GM18907 (cell line): ENCODE results near the gene PNPO.
"Not testable (repeated sequence)": the region's sequence is repeated elsewhere in the genome, so short reads cannot be mapped to it uniquely, and the experiment has no call there.

Source experiments
- ATAC-seq: cut with Tn5 transposase; IDR thresholded peaks from one replicate; pipeline ENCODE4 v1.9.1; 2021; ENCODE audit warnings: mild to moderate bottlenecking, moderate library complexity; ENCODE audit not compliant: unreplicated experiment

Gene PNPO

GRCh38 chr17:47970725-47971499, 29.5 kb downstream of the PNPO start, which contains the start of gene CDK5RAP3:
CDK5RAP3 (plus strand) TSS chr17:47971113; CDS start chr17:47971147, 34 bp downstream.
- peak; percentile 95 for ATAC-seq

- no peak for ATAC-seq
These were observed 32.2 kb downstream of the PNPO start for GRCh38 chr17:47973541-47973940.

GRCh38 chr17:47975189-47975822, 33.9 kb downstream of the PNPO start:
- ATAC-seq, result no peak

- ATAC-seq, result no peak
These were observed 34.4 kb downstream of the PNPO start for GRCh38 chr17:47975823-47976205.

- ATAC-seq, result peak; percentile 51
These were observed 37.0 kb downstream of the PNPO start for GRCh38 chr17:47978324-47978723.

GRCh38 chr17:47980541-47980940, 39.2 kb downstream of the PNPO start:
- ATAC-seq, result no peak

DNA sequence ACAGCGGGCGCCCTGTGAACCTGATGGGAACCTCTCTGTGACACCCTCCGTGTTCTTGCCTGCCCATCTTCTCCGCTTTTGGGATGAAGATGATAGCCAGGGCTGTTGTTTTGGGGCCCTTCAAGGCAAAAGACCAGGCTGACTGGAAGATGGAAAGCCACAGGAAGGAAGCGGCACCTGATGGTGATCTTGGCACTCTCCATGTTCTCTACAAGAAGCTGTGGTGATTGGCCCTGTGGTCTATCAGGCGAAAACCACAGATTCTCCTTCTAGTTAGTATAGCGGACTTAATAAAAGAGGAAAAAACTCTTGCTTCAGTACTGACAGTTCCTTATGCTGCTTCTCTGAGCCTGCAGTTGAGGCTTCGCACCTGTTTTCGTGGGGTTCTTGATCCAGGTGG, 40.1 kb downstream of the PNPO start:
- ATAC-seq, result no peak

- no peak for ATAC-seq
These were observed 40.8 kb downstream of the PNPO start for GRCh38 chr17:47982091-47982617.

- ATAC-seq, result no peak
These were observed 41.4 kb downstream of the PNPO start for GRCh38 chr17:47982645-47983390.

DNA sequence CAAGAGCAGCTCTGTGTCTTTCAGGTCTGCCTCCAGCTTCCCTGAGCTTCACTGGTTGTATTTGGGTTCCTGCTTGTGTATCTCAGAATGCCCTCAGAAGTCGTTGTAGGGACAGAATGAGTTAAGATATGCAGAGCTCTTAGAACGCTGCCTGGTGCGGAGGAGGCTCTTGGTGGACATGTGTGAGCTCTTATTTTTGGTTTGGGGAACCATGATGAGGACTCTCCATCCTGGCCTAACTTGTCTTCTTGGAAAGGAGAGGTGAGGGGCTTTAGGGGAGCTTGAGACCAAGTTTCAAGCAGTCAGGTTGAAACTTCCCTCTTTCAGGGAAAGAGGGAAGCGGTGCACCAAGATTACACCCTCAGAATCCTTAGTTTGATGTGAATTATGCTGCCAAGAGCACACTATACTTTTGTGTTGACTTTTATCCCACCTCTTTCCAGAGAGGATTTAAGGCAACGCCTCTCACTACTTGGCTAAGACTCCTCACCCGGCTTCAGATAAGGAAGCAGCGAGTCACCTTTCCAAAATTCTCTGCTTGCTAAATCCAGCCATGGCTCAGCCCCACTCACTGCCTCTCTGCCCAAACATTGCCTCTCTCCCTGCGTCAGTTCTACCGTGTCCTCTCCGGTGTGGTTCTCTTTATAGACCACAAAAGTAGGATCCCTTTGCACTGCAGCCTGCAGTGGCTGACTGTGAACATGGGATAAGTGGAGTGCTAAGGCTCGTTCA, 42.3 kb downstream of the PNPO start:
- ATAC-seq, result no peak

GRCh38 chr17:47986520-47986919, 45.1 kb downstream of the PNPO start:
- ATAC-seq, result no peak

DNA sequence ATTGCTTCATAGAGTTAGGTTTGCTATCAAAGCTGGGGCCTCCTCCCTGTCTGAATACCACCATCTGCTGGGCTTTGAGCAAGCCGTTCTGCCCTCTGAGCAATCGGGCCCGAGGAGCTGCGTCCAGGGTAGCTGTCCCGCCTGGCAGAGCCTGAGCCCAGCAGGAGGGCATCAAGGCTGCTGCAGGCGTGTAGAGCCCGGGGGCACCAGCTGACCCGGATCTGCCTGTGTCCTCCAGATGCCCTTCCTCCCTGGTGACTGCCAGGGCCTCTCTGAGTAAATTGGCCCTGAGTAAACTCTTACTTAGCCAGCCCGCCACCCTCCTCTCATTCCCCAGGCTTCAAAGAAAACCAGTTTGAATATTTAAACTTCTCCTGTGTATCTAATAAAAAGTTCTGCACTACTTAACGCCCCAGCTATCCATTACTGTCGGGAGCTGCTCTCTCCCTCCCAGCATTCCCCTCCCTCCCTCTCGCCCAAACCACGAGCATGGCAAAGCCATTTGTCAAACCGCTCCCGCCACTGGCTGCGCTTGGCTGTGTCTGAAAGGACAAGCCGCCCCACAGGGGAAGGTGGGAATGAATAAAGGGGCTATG, 46.0 kb downstream of the PNPO start:
- no peak for ATAC-seq

- ATAC-seq, result not testable (repeated sequence)
These were observed 47.1 kb downstream of the PNPO start for GRCh38 chr17:47988445-47988844.

GRCh38 chr17:47989159-47989558, 47.8 kb downstream of the PNPO start:
- ATAC-seq, result no peak

GRCh38 chr17:47989700-47990099, 48.3 kb downstream of the PNPO start:
- ATAC-seq, result peak; percentile 62

GRCh38 chr17:47990962-47991731, 49.8 kb downstream of the PNPO start:
- no peak for ATAC-seq

GRCh38 chr17:47992216-47992615, 50.8 kb downstream of the PNPO start:
- no peak for ATAC-seq

- ATAC-seq, result no peak
These were observed 51.7 kb downstream of the PNPO start for GRCh38 chr17:47993031-47993564.

DNA sequence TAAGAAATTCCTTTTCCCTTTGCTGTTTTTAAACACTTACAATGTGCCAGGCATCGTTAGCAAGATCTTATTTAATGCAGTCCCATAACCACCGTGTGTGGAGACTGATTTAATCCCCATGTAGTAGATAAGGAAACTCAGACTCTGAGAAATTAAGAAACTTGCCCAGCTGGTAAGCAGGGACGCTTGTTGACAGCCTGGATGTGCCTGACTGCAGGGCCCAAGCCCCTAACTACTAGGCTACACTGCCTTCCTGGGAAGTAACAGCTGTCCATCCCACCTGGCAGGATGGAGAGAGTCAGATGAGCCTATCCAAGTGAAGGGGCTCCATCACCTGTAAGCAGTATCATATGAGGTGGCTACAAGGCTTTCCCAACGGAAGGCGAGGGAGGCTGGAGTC, 52.6 kb downstream of the PNPO start:
- ATAC-seq, result no peak
